ENCODE measurements around the gene RASIP1.
A peak's percentile ranks its signal among the peaks of the same experiment; 100 is the strongest.

Gene RASIP1

GRCh38 chr19:48674921-48675824 is 65.2 kb downstream of the RASIP1 start:
- peak; percentile 81 for DNase-seq (ENCODE audit: low spot score)

- DNase-seq (ENCODE audit: low spot score): no peak
Observed at GRCh38 chr19:48674216-48674809, 66.1 kb downstream of the RASIP1 start.

GRCh38 chr19:48673436-48674100 is 66.8 kb downstream of the RASIP1 start:
- no peak for DNase-seq (ENCODE audit: low spot score)

GRCh38 chr19:48672994-48673393 is 67.4 kb downstream of the RASIP1 start, which contains the start of gene NTN5:
Gene NTN5, minus strand, starts transcription at chr19:48673017. Its CDS starts 2,031 bp downstream, at chr19:48670986.
- no peak for DNase-seq (ENCODE audit: low spot score)

- DNase-seq (ENCODE audit: low spot score): no peak
Observed at GRCh38 chr19:48671446-48671995, 68.9 kb downstream of the RASIP1 start.

- no peak for DNase-seq (ENCODE audit: low spot score)
Observed at GRCh38 chr19:48670699-48671445, 69.5 kb downstream of the RASIP1 start.
